GM19395 (cell line): ENCODE results near the gene TCAP.

Source experiments
- ATAC-seq: cut with Tn5 transposase; IDR thresholded peaks from one replicate; pipeline ENCODE4 v1.9.1; 2021; ENCODE audit warnings: mild to moderate bottlenecking, moderate library complexity; ENCODE audit not compliant: unreplicated experiment

TCAP gene

GRCh38 chr17:39628655-39629493 lies 36.3 kb upstream of the TCAP start:
- no peak for ATAC-seq

DNA sequence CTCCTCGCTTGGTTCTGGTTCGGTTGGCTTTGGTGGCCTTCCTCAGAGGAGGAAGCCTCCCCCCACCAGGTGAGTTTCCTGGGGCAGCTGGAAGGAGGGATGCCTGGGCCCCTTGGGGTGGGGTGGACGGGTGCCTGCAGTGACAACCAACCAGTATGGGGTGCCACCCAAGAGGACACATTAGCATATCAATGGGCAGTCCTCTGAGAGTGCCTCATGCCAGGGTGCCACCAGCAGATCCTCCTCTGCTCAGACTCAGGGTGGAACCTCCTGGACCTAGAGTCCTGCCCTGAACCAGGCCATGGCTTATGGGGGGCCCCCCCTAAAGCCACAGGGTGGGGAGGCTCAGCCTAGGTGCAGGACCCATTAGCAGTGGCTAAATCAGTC lies 35.7 kb upstream of the TCAP start:
- no peak for ATAC-seq

DNA sequence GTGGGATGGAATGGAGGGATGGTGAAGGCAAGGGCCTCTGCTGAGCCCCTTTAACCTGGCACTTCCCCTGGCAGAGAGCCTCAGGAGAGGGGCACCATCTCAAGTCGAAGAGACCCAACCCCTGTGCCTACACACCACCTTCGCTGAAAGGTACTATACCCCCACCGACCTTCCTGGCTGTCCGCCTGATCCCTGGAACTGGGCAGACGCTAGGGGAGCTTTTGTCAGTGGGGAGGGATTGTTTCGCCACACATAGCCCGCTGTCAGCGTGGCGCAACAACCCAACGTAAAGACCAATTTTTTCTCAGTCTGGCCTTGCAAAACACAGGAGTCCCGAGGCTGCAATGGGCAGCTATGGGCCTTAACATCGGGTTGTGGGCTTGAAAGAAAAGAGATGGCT lies 35.3 kb upstream of the TCAP start:
- no peak for ATAC-seq

DNA sequence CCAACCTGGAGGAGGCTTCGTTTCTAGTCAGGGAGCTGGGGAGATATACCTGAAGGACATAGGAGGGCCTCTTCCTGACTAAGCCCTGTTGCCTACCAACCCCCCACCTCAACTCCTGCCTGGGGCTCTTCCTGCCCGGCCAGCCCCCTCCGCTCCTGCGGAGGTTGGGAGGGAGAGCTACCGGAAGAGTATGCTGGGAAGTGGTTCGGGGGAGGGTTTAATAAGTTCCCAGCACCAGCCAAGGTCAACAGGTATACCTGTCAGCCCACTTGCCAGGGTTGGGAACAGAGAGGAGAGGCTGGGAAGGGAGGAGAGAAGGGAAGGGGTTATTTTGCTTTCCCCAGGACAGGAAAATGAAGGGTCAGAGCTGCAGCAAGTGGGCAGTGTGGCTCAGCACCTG lies 33.7 kb upstream of the TCAP start:
- no peak for ATAC-seq

DNA sequence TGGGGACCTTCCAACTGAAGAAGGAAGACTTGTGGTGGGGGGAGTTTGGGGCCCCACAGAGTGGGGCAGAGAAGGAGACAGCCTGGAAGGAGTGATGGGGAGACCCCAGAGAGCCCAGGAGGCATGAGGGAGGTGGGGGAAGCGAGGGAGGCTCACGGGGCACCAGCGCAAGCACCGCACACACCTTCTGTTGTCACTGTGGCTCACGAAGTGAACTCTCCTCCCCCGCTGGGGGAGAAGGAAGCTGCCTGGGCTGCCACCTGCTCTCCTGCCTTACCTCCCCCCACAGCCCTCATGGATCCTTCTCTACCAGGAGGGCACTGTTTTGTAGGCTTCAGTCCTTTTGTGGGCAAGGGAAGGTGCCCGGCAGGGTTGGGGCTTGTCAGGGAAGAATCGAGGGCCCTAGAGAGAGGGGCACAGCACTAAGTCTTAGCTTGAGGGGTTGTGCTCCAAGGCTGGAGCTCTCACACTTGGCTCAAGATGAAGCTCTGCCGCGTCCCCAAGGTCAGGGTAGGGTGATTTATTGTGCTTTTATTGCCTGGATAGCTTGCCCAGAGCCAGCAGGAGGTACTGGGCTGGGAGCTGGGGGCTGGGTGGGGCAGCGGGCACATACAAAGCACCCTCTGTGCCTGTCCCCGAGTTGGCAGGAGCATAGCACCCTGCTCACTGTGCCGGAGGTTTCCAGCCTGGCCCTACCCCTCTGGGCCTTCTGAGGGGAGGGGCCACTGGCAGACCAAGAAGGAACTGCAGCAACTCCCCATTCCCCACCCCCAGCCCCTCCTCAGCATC lies 32.8 kb upstream of the TCAP start:
- no peak for ATAC-seq

DNA sequence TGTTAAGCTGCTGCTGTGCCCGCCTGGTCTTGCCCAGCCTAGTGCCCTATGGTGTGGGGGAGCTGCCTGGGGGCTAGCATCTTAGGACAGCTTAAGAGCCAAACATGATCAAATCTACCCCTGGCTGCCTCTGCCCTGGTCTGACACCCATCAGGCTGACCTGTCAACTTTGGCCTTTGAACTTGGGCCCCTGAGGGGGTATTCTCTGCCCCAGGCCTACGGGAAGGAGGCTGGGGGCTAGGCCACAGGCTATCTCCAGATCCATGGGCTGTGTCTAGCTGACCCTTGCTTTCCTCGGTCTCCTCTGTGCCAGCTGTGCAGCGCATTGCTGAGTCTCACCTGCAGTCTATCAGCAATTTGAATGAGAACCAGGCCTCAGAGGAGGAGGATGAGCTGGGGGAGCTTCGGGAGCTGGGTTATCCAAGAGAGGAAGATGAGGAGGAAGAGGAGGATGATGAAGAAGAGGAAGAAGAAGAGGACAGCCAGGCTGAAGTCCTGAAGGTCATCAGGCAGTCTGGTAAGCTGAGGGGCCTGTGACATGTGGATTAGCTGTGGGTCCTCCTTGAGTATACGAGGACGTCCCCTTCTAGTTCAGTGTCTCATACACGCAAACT lies 31.5 kb upstream of the TCAP start:
- ATAC-seq = no peak

- ATAC-seq = no peak
These were observed 30.7 kb upstream of the TCAP start for GRCh38 chr17:39634384-39634871.

GRCh38 chr17:39635614-39636176 lies 29.5 kb upstream of the TCAP start:
- ATAC-seq = no peak

- peak; percentile 25 for ATAC-seq
These were observed 28.6 kb upstream of the TCAP start for GRCh38 chr17:39636587-39636926.

DNA sequence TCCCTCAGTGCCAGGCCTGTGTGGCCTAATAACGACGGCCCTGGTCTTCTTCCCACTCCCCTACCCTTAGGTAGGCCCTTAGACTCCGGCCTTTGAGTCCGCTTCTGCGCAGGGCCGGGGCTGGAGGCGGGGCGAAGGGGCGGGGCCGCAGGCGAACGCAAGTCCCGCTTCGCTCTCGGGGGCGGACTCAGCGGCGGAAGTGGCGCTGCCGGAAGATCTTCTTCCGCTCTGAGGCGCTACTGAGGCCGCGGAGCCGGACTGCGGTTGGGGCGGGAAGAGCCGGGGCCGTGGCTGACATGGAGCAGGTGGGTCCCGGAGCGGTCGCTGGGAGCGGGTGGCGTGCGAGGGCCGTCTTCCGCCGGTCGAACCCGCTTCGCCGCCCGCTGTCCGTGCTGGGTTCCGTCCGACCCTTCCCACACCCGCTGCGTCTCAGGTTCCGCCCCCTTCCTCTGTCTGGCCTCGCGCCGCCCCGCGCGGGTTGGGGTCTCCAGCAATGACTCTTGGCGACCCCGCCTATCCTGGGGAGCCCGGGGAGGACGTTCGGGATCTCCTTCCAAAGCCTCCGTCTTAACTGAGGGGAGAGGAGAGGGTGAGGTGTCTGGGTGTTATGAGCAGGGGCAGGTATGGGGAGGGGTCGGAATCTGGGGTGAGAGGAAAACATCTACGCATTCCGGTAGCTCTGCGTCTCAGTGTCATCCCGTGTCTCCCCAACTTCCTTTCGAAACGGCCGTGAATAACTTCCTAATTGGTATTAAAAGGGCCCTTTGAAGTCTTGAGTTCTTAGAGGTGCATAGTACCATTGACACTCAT lies 28.0 kb upstream of the TCAP start, which contains the start of gene STARD3:
STARD3 (plus strand) TSS at position 218 of the 810 bp plus-strand sequence. CDS start 16,388 bp downstream, outside the sequence.
- ATAC-seq = peak; percentile 76

- ATAC-seq = no peak
These were observed 26.8 kb upstream of the TCAP start for GRCh38 chr17:39638317-39638716.

DNA sequence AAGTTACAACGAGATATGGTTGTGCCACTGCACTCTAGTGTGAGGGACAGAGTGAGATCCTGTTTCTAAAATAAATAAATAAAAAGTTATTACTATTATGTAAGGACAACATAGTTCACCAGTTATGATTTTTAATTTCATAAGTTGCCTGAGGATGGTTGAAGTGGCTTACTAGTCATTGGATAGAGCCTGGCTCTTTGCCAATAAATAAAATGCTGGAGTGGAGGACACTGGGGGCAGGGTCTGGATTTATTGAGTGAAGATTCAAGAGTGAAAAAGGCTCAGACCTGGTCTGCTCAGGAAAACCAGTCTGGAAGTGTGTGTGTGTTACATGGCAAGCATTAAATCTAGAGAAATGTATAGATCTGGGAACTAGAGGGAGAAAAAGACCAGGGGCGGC lies 26.1 kb upstream of the TCAP start:
- no peak for ATAC-seq

- ATAC-seq = no peak
These were observed 25.3 kb upstream of the TCAP start for GRCh38 chr17:39639566-39640458.

DNA sequence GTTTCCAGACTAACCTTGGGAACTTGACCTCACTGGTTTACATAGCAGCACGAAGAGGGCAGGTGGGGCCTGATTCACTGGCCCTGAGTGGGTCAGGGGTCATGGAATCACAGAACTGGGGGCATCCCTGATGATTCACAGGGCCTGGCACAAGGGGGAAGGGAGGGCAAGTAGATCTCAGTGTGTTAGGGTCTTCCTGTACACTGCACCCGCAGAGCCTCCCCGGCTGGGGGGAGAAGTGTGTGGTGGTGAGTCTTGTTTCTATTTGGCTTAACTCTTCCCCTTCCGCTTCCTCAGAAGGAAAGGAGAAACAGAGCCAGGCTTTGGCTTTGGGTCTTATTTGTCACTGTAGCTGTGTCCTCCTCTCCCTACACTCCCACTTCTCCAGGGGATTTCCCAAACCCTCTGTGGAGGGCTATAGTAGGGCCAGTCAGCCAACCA lies 24.5 kb upstream of the TCAP start:
- no peak for ATAC-seq

- no peak for ATAC-seq
These were observed 24.1 kb upstream of the TCAP start for GRCh38 chr17:39641097-39641496.

- no peak for ATAC-seq
These were observed 23.3 kb upstream of the TCAP start for GRCh38 chr17:39641883-39642282.

DNA sequence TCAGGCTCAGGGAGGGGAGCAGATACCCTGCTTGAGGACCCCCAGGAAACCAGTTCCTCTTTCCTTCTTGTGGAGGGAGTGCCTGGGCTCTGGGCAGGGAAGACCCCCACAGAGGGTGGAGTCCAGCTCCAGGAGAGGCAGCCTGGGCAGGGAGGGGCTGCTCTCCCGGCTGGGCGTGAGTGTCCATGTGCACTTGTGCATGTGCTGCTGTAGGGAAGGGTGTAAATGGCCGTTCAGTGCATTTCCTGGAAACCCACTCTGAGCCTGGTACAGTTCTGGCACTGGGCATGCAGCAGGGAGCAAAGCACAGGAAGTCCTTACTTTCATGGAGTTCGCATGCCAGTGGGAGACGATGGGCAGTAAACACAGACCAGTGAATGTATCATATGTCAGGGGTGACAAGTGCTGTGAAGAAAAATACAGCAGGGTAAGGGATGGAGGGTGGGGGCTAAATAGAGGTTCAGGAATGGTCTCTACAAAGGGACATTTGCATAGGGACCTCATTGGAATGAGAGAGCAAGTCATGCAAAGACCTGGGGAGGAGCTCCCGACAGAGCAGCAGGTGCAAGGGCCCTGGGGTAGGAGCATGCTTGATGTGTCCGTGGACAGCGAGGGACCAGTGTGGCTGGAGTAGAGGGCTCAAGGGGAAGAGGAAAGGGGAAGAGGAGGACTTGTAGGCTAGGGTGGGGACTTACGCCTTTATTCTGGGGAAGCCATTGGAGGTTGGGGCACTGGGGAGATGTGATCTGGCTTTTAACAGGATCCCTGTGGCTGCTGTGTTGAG lies 22.7 kb upstream of the TCAP start:
- no peak for ATAC-seq

DNA sequence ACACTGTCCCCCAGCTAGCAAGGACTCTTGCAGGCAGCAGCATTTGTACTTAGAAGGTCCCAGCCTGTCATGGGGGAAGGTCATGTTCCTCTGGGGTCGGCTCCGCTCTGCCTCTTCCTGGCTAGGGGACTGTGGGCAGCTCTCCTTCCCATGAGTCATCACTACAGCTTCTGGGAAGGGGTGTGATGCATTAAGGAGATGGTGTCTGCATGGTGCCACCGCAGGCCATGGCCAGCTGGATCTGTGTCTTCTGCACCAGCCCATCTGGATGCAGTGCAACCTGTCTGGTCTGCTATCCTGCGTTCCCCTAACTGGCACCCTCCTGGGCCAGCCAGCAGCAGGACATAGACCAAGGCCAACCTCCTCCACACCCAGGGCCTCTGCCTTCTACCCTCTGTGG lies 21.9 kb upstream of the TCAP start:
- ATAC-seq = no peak

DNA sequence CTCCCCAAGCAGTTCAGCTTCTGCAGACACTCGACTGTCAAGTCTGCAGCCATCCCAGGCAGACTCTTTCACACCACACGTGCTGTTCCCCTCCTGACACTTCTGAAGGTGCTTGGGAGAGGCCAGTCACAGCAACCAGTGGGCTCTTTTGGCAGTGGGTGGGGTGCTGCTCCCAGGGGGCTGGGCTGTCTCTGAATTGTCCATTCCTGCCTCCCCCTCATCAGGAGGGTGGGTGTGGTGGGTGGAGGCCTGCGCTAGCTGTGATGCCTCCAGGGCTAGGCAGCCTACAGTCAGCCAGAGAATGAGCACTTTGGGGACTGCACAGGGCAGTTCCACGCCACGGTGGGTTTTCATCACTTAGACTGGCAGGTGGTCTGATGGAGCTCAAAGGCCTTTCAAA lies 17.9 kb upstream of the TCAP start:
- ATAC-seq = no peak
